Body of pancreas (tissue), 4 donors: Measurements from ENCODE around the gene SEMA3E. TPM values are rescaled to one million over a fixed set of nuclear protein-coding genes. Genes with fewer than 3 reads are reported as not detected.

ENCODE experiments used
- ATAC-seq: fragments of 150-250 bp; one replicate; pipeline ENCODE4 v1.9.1; 2016
- DNase-seq, 4 donors: peaks; one replicate each; pipeline ENCODE4 v3.0.0-alpha.2; 2019
- H3K27ac ChIP-seq, 4 donors: fragments of 200-600 bp; sonication (generic); 1 replicate in 3 of 4; 2 replicates in 1 of 4; pipeline versions ENCODE4 v1.5.1 to v1.6.1; 2016 to 2019; ENCODE audit warnings: mild to moderate bottlenecking in 1 of 4, mixed read lengths in 1 of 4, moderate library complexity in 1 of 4
- H3K27me3 ChIP-seq, 2 donors: fragments of 200-600 bp; sonication (generic); one replicate each; pipeline ENCODE4 v1.6.0; 2016; ENCODE audit warnings: mild to moderate bottlenecking in 1 of 2
- H3K36me3 ChIP-seq, 2 donors: fragments of 200-600 bp; sonication (generic); replicated peaks in 1 of 2; 2 replicates each; pipeline ENCODE4 v1.5.1; 2016; ENCODE audit warnings: low read depth in 2 of 2; ENCODE audit not compliant: insufficient read depth in 1 of 2
- H3K4me1 ChIP-seq: fragments of 200-600 bp; sonication (generic); one replicate; pipeline ENCODE4 v1.6.0; 2016
- H3K4me3 ChIP-seq, 2 donors: fragments of 200-600 bp; sonication (generic); 1 replicate in 1 of 2; 2 replicates in 1 of 2; pipeline ENCODE4 v1.5.1; 2016 to 2019
- H3K9me3 ChIP-seq, 3 donors: fragments of 200-600 bp; sonication (generic); 1 replicate in 2 of 3; 2 replicates in 1 of 3; pipeline ENCODE4 v1.5.1; 2016
- POLR2A ChIP-seq, 3 donors: fragments of 450-650 bp; IDR thresholded peaks; one replicate each; pipeline ENCODE4 v1.6.1; 2016; ENCODE audit warnings: antibody characterized with exemption in 3 of 3, mild to moderate bottlenecking in 2 of 3
- WGBS, 2 donors: methylation state at CpG; one replicate each; pipeline ENCODE4 v1.1.5; 2017; 5-methylcytosine and 5-hydroxymethylcytosine counted together
- intact Hi-C: fragments of 100-400 bp; cut with DNase I; formaldehyde crosslinking; loops from one replicate; pipeline ENCODE4 v1.15.1; 2023
- total RNA-seq, 2 donors: library from RNA; depleted of rRNA; stranded (reverse); fragments of >200 nt; gene quantifications; one replicate each; pipeline ENCODE4 v1.1.0, GENCODE V29; 2016
- TF ChIP-seq, protein P1 (sequence below), 7 experiments: fragments of 450-650 bp in 4 of 7; fragments of 200-600 bp in 3 of 7; sonication (generic) in 3 of 7; IDR thresholded peaks; one replicate each; pipeline ENCODE4 v1.5.1; 2016 to 2019; ENCODE audit warnings: antibody characterized with exemption in 7 of 7

The SEMA3E gene
- total RNA-seq, 2 donors from 2014 or later: under 0.01 to 20.5 TPM

DNA sequence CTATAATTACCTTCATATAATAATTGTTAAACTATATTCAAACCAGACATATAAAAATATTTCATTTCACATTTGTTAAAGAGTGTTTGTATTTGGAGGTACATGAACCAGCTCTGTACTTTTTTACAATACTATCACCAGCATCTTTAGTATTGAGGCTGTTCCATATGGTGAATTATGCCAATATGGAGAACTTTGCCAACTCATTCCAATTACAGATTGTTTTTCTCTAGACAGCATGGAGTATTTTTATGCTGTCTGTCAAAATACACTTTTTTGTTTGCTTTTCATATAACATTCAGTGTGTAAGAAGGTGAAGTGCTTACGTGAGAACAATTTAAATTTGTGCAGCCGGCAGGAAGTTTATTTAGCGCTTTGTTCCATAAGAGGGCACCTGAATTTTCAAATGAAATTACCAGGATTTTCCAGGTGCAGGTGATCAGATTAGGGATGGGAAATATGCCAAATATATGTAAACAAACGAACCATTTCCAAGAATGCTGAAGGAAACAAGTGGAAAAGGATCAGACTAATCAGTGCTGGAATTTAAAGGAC, 54.9 kb downstream of the SEMA3E start:
- ATAC-seq (peak; percentile 21), DNase-seq (peak in 3 of 4 donors; percentile 6 to 47 (median 10))
- intact Hi-C loops: no loop called here
- Histone ChIP-seq H3K27ac (peak overlapping the region in 2 of 4 donors; percentile 9 to 34), H3K36me3 (no peaks in the 10 kb centered on the region), H3K4me3 (no peak overlapping the region), H3K4me1 (no peaks in the 10 kb centered on the region), H3K9me3 (no peaks in the 10 kb centered on the region), H3K27me3 (no peaks in the 10 kb centered on the region)
- TF ChIP-seq, protein P1, sequence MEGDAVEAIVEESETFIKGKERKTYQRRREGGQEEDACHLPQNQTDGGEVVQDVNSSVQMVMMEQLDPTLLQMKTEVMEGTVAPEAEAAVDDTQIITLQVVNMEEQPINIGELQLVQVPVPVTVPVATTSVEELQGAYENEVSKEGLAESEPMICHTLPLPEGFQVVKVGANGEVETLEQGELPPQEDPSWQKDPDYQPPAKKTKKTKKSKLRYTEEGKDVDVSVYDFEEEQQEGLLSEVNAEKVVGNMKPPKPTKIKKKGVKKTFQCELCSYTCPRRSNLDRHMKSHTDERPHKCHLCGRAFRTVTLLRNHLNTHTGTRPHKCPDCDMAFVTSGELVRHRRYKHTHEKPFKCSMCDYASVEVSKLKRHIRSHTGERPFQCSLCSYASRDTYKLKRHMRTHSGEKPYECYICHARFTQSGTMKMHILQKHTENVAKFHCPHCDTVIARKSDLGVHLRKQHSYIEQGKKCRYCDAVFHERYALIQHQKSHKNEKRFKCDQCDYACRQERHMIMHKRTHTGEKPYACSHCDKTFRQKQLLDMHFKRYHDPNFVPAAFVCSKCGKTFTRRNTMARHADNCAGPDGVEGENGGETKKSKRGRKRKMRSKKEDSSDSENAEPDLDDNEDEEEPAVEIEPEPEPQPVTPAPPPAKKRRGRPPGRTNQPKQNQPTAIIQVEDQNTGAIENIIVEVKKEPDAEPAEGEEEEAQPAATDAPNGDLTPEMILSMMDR (IDR thresholded peaks at IDR 0.05): peak in 1 of 7 experiments; percentile 7
- no peak for TF ChIP-seq POLR2A (IDR thresholded peaks at IDR 0.05)
- 23 to 29% methylated on average over 4 of the region's 4 CpGs for WGBS, 2 donors

DNA sequence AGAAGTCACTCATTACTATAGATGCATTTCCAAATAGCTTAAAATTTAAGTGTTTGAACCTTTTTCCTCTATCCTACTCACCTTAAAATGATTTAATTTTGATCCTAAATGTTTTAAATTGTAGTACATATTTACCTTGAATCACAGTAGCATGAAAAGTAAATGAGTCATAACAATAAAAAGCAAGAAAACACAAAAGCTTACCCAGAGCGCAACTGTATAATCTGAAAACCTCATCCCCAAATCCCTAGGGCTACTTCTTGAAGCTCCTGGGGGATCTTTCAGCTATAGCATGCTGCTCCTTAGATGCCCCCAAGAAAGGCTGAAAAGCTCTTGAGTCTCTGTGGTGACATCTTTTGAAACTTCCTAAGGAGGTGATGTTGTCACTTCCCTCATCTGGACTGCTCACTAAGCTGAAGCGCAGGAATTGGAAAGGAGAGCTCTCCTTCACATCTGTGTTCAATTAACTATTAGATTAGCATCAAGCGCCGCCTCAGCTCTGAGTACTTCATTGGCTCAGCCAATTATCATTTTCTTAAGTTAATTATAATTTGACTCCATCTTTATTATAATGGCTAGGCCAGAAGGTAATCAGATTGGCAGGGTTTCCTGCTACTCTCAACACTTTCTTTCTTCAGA, 60.2 kb downstream of the SEMA3E start:
- DNase-seq: no peak
- no peak overlapping the region for H3K4me3 ChIP-seq
- H3K9me3 ChIP-seq: no peaks in the 10 kb centered on the region
- intact Hi-C loops: no loop called here
- 88 to 91% methylated on average over 4 of the region's 4 CpGs for WGBS, 2 donors
- no peaks in the 10 kb centered on the region for H3K27me3 ChIP-seq
- H3K27ac ChIP-seq: no peak overlapping the region
- H3K4me1 ChIP-seq: no peaks in the 10 kb centered on the region
- no peaks in the 10 kb centered on the region for H3K36me3 ChIP-seq
- no peak for TF ChIP-seq POLR2A (IDR thresholded peaks at IDR 0.05)
- TF ChIP-seq, protein P1 (IDR thresholded peaks at IDR 0.05): no peak
- ATAC-seq: no peak

DNA sequence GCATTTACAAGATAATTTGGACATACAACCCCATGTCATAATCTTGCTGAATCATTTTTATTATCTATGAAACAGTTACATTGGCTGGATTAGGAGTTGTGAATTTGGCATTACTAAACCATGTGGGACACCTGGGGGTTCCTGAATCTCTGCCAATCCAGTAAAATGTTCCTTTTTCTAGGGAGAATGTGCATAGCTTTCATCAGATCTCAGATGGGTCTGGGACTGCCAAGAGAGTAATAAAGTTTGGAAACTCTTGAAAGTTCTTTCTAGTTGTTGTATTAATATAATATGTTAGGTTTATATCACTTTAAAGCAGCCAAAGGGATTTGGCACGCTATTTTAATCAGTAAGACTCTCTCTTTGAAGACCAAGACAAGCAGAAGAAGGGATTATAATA, 62.7 kb downstream of the SEMA3E start:
- TF ChIP-seq POLR2A (IDR thresholded peaks at IDR 0.05): no peak
- intact Hi-C loops: no loop called here
- DNase-seq (no peak), ATAC-seq (no peak)
- no peaks in the 10 kb centered on the region for H3K9me3 ChIP-seq
- WGBS, 2 donors: 38 to 52% methylated on average over 1 of the region's 1 CpG
- H3K27ac ChIP-seq: no peak overlapping the region
- no peaks in the 10 kb centered on the region for H3K27me3 ChIP-seq
- H3K4me1 ChIP-seq: no peaks in the 10 kb centered on the region
- no peaks in the 10 kb centered on the region for H3K36me3 ChIP-seq
- no peak overlapping the region for H3K4me3 ChIP-seq

DNA sequence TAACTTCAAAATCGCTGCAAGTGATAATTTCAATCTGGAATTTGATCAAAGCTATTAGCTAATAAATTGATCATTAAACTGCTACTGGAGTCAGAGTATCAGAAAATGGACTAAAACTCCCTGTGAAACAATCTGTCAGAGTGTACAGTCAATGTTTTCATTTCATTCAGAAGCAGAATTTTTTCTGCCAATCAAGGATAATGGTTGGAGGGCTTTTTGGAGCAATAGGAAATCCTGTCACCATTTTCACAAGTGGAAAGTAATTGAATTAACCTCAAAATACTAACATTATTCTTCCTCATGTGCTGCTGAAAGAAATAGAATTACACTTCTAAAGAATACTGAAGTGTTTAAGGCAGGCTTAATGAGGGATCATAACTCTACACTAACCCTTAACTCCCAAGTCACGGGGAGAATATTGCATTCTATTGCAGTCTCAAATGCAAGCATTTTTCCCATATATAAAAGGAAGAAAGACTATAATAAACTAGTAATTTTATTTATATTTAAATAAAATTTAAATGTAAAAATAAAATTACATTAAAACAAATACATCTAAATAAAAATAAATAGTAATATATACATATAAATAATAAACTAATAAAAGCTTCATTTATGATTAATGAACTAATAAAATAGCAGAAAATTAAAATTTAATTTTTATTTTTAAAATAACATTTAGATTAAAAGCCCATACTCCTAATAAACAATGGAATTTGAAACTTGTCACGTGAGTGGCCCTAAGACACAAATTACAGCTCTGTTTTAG, 67.1 kb downstream of the SEMA3E start:
- Histone ChIP-seq H3K4me1 (no peaks in the 10 kb centered on the region), H3K27ac (no peak overlapping the region), H3K27me3 (no peaks in the 10 kb centered on the region), H3K4me3 (no peak overlapping the region), H3K9me3 (no peaks in the 10 kb centered on the region), H3K36me3 (no peaks in the 10 kb centered on the region)
- intact Hi-C loops: no loop called here
- TF ChIP-seq, protein P1 (IDR thresholded peaks at IDR 0.05): no peak
- TF ChIP-seq POLR2A (IDR thresholded peaks at IDR 0.05): no peak
- DNase-seq (no peak), ATAC-seq (no peak)
- 86 to 89% methylated on average over 3 of the region's 3 CpGs for WGBS, 2 donors

DNA sequence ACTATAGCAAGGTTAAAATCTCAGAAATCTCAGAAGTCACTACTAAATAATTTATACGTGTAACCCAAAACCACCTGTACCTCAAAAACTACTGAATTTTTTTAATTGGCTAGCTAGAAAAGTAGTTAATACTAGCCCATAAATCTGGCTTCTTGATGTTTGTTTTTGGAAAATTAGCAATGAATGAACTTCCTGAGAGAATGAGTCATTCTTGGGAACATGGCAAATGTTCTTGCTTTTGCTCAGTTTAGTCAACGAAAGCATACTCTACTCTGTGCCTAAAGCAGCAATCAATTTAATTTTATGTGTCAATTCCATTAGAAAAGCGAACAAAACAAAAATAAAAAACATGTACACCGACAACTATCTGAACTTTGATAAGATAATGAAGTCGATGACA, 69.2 kb downstream of the SEMA3E start:
- no peak for DNase-seq
- no peak for TF ChIP-seq POLR2A (IDR thresholded peaks at IDR 0.05)
- TF ChIP-seq, protein P1 (IDR thresholded peaks at IDR 0.05): no peak
- intact Hi-C loops: no loop called here
- H3K36me3 ChIP-seq: no peaks in the 10 kb centered on the region
- H3K27me3 ChIP-seq: no peaks in the 10 kb centered on the region
- no peaks in the 10 kb centered on the region for H3K9me3 ChIP-seq
- ATAC-seq: no peak
- no peak overlapping the region for H3K27ac ChIP-seq
- WGBS, 2 donors: 43 to 46% methylated on average over 5 of the region's 5 CpGs
- no peak overlapping the region for H3K4me3 ChIP-seq
- H3K4me1 ChIP-seq: no peaks in the 10 kb centered on the region
